ENCODE measurements around the gene PANK3. TPM values are rescaled to one million over a fixed set of nuclear protein-coding genes. Genes with fewer than 3 reads are reported as not detected.

PANK3 gene
- total RNA-seq, 1 experiment from 2014 or later: 117 TPM

GRCh38 chr5:168614661-168615060, 35.5 kb upstream of the PANK3 start:
- CTCF ChIA-PET: interaction anchor here (0.5 to 0.8 kb wide), 2 partner anchors 11 to 36 kb away, joined by 3 to 4 read pairs; no protein-coding TSS in a partner anchor

DNA sequence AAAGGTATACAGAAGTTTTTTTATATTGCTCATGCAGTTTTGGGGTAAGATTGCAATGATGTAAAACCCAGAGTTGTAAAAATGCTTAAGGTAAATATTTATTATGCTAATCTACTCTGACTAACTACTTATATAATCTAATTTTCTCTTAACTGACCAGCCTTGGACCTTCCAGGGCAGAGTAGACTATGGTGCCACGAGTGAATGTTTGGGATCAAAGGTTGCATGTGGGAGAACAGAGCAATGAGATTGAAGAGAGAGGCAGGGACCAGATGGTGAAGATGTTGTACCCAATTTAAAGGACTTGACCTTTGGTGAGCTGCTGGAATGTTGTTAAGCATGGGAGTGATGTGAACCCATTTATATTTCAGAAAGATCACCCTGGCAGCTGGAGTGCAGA, 34.8 kb upstream of the PANK3 start:
- intact Hi-C loops (cut with micrococcal nuclease): no loop called here
- H3K4me3 Mint-ChIP-seq (ENCODE audit: unreplicated experiment): no peak overlapping the region
- no peaks in the 10 kb centered on the region for H3K27me3 Mint-ChIP-seq (ENCODE audit: insufficient read depth, unreplicated experiment)
- no peak for TF ChIP-seq CTCF (IDR thresholded peaks at IDR 0.05; ENCODE audit: unreplicated experiment)
- DNase-seq (ENCODE audit: unreplicated experiment): no peak
- no TSS peak for BruUV-seq (replicated peaks)
- POLR2A ChIA-PET: no interaction called here
- no peaks in the 10 kb centered on the region for H3K36me3 Mint-ChIP-seq (ENCODE audit: insufficient read depth, unreplicated experiment)
- peaks cover 7% of the 10 kb centered on the region for H3K4me1 Mint-ChIP-seq (ENCODE audit: insufficient read depth, unreplicated experiment)
- no peaks in the 10 kb centered on the region for H3K9me3 Mint-ChIP-seq (ENCODE audit: unreplicated experiment)
- H3K27ac Mint-ChIP-seq (ENCODE audit: low read depth, unreplicated experiment): no peak overlapping the region
- CTCF ChIA-PET: interaction anchor here (0.6 kb wide), 1 partner anchor 95 kb away, joined by 3 read pairs; no protein-coding TSS in a partner anchor

More at GRCh38 chr5:168614661-168615060, 35.5 kb upstream of the PANK3 start:
- Mint-ChIP-seq H3K4me3 (ENCODE audit: unreplicated experiment) (no peak overlapping the region), H3K36me3 (ENCODE audit: insufficient read depth, unreplicated experiment) (no peaks in the 10 kb centered on the region), H3K27me3 (ENCODE audit: insufficient read depth, unreplicated experiment) (no peaks in the 10 kb centered on the region), H3K9me3 (ENCODE audit: unreplicated experiment) (no peaks in the 10 kb centered on the region), H3K4me1 (ENCODE audit: insufficient read depth, unreplicated experiment) (peaks cover 7% of the 10 kb centered on the region), H3K27ac (ENCODE audit: low read depth, unreplicated experiment) (no peak overlapping the region)
- intact Hi-C loops (cut with micrococcal nuclease): no loop called here
- BruUV-seq (replicated peaks): no TSS peak
- POLR2A ChIA-PET: no interaction called here
- DNase-seq (ENCODE audit: unreplicated experiment): no peak
- no peak for TF ChIP-seq CTCF (IDR thresholded peaks at IDR 0.05; ENCODE audit: unreplicated experiment)

DNA sequence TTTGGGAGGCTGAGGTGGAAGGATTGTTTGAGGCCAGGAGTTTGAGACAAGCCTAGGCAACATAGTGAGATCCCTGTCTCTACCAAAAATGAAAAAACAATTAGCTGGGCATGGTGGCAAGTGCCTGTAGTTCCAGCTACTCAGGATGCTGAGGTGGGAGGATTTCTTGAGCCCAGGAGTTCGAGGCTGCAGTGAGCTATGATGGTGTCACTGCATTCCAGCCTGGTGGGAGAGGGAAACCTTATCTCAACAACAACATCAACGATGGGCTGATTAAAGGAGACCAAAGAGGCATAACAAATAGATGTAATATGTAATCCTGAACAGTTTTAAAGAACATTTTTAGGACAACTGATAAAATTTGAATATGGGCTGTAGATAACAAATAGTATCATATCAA, 34.2 kb upstream of the PANK3 start:
- no TSS peak for BruUV-seq (replicated peaks)
- DNase-seq (ENCODE audit: unreplicated experiment): no peak
- H3K27me3 Mint-ChIP-seq (ENCODE audit: insufficient read depth, unreplicated experiment): no peaks in the 10 kb centered on the region
- no peaks in the 10 kb centered on the region for H3K9me3 Mint-ChIP-seq (ENCODE audit: unreplicated experiment)
- TF ChIP-seq CTCF (IDR thresholded peaks at IDR 0.05; ENCODE audit: unreplicated experiment): no peak
- ChIA-PET POLR2A (interaction anchor here (1.3 to 3.7 kb wide), 2 partner anchors 33 to 43 kb away, joined by 4 to 19 read pairs; no protein-coding TSS in a partner anchor), CTCF (interaction anchor here (0.6 kb wide), 1 partner anchor 96 kb away, joined by 3 read pairs; no protein-coding TSS in a partner anchor)
- intact Hi-C loops (cut with micrococcal nuclease): no loop called here
- H3K4me1 Mint-ChIP-seq (ENCODE audit: insufficient read depth, unreplicated experiment): peaks cover 7% of the 10 kb centered on the region
- H3K36me3 Mint-ChIP-seq (ENCODE audit: insufficient read depth, unreplicated experiment): no peaks in the 10 kb centered on the region
- no peak overlapping the region for H3K4me3 Mint-ChIP-seq (ENCODE audit: unreplicated experiment)
- no peak overlapping the region for H3K27ac Mint-ChIP-seq (ENCODE audit: low read depth, unreplicated experiment)

DNA sequence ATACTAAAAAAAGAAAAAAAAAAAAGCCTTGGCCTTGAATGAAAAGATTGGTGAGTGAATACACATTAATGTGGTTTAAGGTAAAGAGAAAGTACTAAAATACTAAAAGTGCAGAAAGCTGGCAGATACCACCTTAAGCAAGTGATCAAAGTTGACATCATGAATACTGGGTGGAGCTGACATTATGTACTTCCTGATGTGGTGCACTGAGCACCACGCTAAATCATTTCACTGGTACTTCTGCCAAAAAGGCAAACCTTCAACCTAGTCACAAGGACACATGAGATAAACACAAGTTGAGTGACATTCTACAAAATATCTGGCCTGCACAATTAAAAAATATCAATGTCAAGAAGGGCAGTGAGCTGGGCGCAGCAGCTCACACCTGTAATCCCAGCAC, 33.8 kb upstream of the PANK3 start:
- Mint-ChIP-seq H3K36me3 (ENCODE audit: insufficient read depth, unreplicated experiment) (no peaks in the 10 kb centered on the region), H3K4me1 (ENCODE audit: insufficient read depth, unreplicated experiment) (peaks cover 7% of the 10 kb centered on the region), H3K9me3 (ENCODE audit: unreplicated experiment) (no peaks in the 10 kb centered on the region), H3K27me3 (ENCODE audit: insufficient read depth, unreplicated experiment) (no peaks in the 10 kb centered on the region), H3K4me3 (ENCODE audit: unreplicated experiment) (no peak overlapping the region), H3K27ac (ENCODE audit: low read depth, unreplicated experiment) (no peak overlapping the region)
- no peak for TF ChIP-seq CTCF (IDR thresholded peaks at IDR 0.05; ENCODE audit: unreplicated experiment)
- DNase-seq (ENCODE audit: unreplicated experiment): no peak
- POLR2A ChIA-PET: interaction anchor here (1.3 to 3.7 kb wide), 2 partner anchors 34 to 44 kb away, joined by 4 to 19 read pairs; no protein-coding TSS in a partner anchor
- intact Hi-C loops (cut with micrococcal nuclease): no loop called here
- CTCF ChIA-PET: no interaction called here
- BruUV-seq (replicated peaks): no TSS peak

Measured in MCF 10A (cell line).